ENCODE results near the gene VOPP1. TPM values are rescaled to one million over a fixed set of nuclear protein-coding genes. Genes with fewer than 3 reads are reported as not detected.

The VOPP1 gene
- total and polyA plus RNA-seq, 11 donors = 9.9 to 58.0 (median 22.9) TPM

DNA sequence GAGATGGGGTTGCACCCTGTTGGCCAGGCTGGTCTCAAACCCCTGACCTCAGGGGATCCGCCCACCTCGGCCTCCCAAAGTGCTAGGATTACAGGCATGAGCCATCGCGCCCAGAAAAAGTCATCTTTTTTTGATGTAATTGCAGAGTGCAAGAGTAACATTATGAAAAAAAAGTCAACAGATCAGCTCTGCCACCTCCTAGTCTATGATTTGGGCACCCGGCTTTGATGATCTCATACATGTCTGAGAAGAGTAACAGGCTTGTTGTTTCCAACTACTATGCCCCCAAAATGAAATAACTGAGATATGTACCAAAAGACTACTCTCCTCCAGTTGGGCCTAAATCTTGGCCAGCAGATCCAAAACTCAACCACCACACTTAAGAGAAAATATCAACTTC, 40.8 kb downstream of the VOPP1 start:
- Histone ChIP-seq H3K27ac (no peak overlapping the region), H3K27me3 (no peaks in the 10 kb centered on the region), H3K4me1 (peaks cover 0 to 70% (median 40%) of the 10 kb centered on the region in 12 donors), H3K36me3 (no peaks in the 10 kb centered on the region), H3K4me3 (no peak overlapping the region), H3K9me3 (no peaks in the 10 kb centered on the region)
- no peak for TF ChIP-seq POLR2A (IDR thresholded peaks at IDR 0.05)
- TF ChIP-seq, protein P1, sequence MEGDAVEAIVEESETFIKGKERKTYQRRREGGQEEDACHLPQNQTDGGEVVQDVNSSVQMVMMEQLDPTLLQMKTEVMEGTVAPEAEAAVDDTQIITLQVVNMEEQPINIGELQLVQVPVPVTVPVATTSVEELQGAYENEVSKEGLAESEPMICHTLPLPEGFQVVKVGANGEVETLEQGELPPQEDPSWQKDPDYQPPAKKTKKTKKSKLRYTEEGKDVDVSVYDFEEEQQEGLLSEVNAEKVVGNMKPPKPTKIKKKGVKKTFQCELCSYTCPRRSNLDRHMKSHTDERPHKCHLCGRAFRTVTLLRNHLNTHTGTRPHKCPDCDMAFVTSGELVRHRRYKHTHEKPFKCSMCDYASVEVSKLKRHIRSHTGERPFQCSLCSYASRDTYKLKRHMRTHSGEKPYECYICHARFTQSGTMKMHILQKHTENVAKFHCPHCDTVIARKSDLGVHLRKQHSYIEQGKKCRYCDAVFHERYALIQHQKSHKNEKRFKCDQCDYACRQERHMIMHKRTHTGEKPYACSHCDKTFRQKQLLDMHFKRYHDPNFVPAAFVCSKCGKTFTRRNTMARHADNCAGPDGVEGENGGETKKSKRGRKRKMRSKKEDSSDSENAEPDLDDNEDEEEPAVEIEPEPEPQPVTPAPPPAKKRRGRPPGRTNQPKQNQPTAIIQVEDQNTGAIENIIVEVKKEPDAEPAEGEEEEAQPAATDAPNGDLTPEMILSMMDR (IDR thresholded peaks at IDR 0.05) = no peak
- no peak for ATAC-seq
- intact Hi-C loops (cut with DNase I) = no loop called here
- WGBS, 4 donors = 95 to 99% (median 97%) methylated on average over 5 of the region's 5 CpGs
- no peak for DNase-seq

DNA sequence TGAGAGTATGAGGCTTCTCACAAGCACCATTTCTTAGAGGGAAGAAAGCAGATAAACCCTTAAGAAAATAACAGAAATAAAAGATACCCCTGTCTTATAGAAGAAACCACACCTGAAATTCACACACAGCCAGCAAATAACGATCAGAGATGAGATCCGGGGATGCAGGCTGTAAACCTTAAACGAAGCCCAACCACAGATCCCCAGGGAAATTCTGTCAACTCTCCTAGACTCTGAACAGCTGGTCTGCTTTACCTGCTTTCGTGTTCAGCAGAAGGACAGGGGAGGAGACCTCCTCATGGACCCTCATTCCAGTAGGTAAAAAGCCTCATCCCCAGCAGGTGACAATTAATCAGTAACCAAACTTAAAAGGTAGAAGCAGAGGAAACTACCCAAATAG, 45.0 kb downstream of the VOPP1 start:
- Histone ChIP-seq H3K4me3 (no peak overlapping the region), H3K27me3 (no peaks in the 10 kb centered on the region), H3K36me3 (no peaks in the 10 kb centered on the region), H3K4me1 (peaks cover 0 to 45% (median 15%) of the 10 kb centered on the region in 12 donors), H3K27ac (peak overlapping the region in 1 of 12 donors; percentile 56), H3K9me3 (no peaks in the 10 kb centered on the region)
- intact Hi-C loops (cut with DNase I) = no loop called here
- DNase-seq (no peak), ATAC-seq (no peak)
- WGBS, 4 donors = 58 to 69% (median 68%) methylated on average over 4 of the region's 4 CpGs
- TF ChIP-seq POLR2A (IDR thresholded peaks at IDR 0.05) = no peak
- TF ChIP-seq, protein P1 (IDR thresholded peaks at IDR 0.05) = no peak

DNA sequence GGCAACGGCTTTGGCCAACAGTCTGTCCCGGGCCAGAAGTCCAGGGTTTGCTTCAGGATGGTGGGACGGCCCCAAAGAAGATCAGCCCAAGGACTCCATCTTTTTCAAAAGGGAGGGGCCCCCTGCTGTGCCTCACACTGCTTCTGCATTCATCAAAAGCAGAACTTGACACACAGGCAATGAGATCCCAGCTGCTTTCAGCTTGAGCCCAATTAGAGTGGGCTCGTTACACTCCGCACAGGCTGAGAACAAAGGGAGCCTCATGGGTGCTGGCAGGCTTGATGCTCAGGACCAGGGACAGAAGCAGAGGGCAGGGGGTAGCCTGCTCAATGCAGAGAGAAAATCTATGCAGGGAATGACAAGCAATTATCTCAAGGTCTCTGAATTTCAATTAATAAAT, 45.5 kb downstream of the VOPP1 start:
- no peak overlapping the region for H3K4me3 ChIP-seq
- intact Hi-C loops (cut with DNase I) = no loop called here
- no peak for TF ChIP-seq POLR2A (IDR thresholded peaks at IDR 0.05)
- TF ChIP-seq, protein P1 (IDR thresholded peaks at IDR 0.05) = no peak
- no peaks in the 10 kb centered on the region for H3K27me3 ChIP-seq
- no peaks in the 10 kb centered on the region for H3K36me3 ChIP-seq
- ATAC-seq (peak; percentile 49 to 72 (median 62)), DNase-seq (no peak)
- no peaks in the 10 kb centered on the region for H3K9me3 ChIP-seq
- peak overlapping the region in 1 of 12 donors; percentile 56 for H3K27ac ChIP-seq
- H3K4me1 ChIP-seq = peaks cover 0 to 42% (median 15%) of the 10 kb centered on the region in 12 donors
- WGBS, 4 donors = 75 to 82% (median 78%) methylated on average over 5 of the region's 5 CpGs

DNA sequence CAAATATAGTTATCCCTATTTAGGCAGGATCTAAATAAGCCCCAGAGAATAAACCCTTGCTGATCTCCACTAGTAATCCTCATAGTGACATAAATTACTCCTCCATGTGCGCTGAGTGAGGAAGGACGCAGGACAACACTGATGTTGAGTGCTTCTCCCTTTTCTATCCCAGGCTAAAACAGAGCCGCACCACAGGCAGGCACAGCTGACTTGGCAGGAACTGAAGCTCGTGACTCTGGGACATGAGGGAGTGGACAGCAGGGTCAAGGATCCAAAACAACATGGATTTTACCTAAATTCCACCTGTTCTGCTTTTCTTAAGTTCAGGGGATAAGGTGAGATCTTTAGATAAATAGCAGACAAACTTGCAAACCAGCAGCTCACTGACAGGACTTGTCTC, 46.0 kb downstream of the VOPP1 start:
- TF ChIP-seq, protein P1 (IDR thresholded peaks at IDR 0.05) = no peak
- TF ChIP-seq POLR2A (IDR thresholded peaks at IDR 0.05) = no peak
- Histone ChIP-seq H3K9me3 (no peaks in the 10 kb centered on the region), H3K36me3 (no peaks in the 10 kb centered on the region), H3K4me1 (peaks cover 0 to 42% (median 15%) of the 10 kb centered on the region in 12 donors), H3K27me3 (no peaks in the 10 kb centered on the region), H3K27ac (peak overlapping the region in 1 of 12 donors; percentile 56), H3K4me3 (no peak overlapping the region)
- peak; percentile 62 to 76 (median 70) for ATAC-seq
- no peak for DNase-seq
- intact Hi-C loops (cut with DNase I) = no loop called here
- WGBS, 4 donors = 51 to 72% (median 58%) methylated on average over 4 of the region's 4 CpGs
